GM03348 (cell line): Measurements from ENCODE around the gene BMP2K.

Experiments used
- DNase-seq: peaks from one replicate; pipeline ENCODE4 v3.0.0; 2012; ENCODE audit warnings: low spot score

The BMP2K gene

DNA sequence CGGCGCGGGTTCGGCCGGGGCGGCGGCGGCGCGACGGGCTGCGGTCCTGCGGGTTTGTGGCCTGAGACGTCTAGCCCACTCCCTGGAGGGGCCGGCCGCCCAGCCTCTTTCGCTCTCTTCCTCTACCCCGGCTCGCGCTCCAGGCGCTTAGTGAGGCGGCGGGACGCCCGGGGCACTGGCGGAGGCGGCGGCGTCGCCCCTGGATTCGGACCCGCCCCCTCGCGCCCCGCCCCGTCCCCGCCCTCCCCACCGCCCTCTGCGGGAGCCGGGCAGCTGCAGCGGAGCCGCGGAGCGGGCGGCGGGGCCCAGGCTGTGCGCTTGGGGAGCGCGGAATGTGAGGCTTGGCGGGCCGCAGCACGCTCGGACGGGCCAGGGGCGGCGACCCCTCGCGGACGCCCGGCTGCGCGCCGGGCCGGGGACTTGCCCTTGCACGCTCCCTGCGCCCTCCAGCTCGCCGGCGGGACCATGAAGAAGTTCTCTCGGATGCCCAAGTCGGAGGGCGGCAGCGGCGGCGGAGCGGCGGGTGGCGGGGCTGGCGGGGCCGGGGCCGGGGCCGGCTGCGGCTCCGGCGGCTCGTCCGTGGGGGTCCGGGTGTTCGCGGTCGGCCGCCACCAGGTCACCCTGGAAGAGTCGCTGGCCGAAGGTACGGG, at the start of gene BMP2K:
Gene BMP2K (plus strand): TSS at position 272 of the 650 bp plus-strand sequence. CDS start 194 bp downstream, at position 466.
- DNase-seq, result peak; percentile 96

DNA sequence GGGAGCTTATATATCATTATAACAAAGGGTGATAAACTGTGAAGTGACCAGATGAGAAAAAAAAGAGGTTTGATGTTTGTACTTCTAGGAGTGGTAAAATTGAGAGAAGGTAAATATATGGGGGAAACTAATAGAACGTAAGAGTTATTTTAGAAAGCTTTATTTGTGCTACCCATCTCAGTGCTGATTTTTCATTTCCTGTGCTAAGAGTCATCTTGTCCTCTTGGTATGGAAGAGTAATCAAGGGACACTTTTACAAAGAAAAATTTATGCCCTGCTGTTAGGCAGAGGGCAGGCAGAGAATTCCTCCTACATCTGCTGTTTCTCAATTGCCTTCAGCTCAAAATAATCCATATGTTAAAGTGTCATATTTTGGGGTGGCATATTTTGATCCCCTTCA, 49.6 kb upstream of the BMP2K start:
- no peak for DNase-seq

DNA sequence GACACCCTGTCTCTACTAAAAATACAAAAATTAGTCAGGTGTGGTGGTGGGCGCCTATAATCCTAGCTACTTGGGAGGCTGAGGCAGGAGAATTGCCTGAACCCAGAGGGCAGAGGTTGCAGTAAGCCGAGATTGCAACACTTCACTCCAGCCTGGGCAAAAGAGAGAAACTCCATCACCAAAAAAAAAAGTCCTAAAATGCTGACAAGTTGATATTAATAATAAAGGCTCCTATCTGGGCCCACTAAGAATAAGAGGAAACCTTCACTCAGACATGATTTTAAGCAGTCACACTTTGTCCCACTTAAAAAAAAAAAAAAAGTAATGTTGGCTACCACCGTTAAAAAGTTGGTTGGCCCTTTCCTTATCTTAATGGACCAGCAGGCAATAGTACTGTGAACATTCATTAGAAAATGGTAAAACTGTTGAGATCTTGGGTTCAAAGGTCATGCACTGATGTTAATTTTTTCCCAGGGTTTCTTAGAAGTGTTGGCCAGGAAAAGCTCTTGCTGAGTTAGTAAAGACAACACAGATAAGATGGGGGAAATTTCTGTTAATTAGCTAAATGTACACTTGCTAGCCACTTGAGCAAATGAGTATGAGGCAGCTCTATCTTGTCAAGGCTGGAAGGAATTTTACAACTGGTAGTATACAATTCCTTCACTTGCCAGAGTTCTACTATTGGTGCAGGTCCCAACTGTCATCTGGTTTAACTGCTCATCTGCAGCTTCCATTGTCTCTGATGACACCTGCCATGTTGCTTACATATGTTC, 43.6 kb upstream of the BMP2K start:
- DNase-seq, result no peak

DNA sequence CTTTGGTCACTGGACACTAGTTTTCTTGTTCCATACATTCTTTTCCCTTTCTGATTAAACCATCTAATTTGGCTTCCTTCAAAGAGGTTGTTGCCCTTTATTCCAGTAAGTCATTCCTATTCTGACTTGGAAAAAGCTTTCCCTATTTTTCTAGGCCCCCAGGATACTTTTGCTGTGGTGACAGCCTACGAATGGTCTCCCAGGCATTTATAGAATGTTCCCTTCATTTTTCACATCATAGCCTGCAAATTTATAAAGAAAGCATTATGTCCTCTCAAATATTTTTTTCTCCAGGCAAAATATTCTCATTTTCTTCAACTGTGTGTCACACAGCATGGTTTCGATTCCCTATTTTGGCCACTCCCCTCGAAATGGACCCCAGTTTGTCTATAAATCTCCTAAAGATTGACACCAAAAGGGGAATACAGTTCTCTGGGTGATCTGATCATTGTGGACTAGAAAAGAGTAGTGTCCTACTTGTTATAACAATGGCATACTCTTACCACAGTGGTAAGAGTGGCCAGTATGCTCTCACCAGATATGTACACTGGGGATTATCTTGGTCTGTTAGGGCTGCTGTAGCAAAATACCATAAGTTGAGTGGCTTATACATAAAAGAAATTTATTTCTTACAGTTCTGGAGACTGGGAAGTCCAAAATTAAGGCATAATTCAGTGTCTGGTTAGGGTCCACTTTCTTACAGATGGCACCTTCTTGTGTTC, 41.5 kb upstream of the BMP2K start:
- no peak for DNase-seq

GRCh38 chr4:78735697-78736096, 40.5 kb upstream of the BMP2K start:
- DNase-seq, result no peak

DNA sequence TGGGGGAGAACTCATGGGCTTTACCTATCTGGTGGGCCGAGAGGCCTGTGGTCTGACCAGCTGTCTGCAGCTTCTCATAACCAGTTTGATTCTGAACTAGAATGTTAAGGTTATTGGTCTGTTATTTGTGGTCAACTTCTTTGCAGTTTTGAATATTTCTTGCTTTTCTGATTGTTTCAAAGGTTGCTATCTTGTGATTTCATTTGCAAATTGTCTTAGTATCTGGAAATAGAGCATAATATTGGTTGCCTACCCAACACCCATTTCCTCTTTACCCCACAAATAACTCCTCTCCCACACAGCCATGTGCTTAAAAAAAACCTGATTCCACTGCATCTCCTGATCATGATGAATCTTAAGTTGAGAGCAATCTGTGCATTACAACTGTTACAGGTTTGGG, 39.1 kb upstream of the BMP2K start:
- DNase-seq, result no peak

- no peak for DNase-seq
Observed at GRCh38 chr4:78737973-78738372, 38.2 kb upstream of the BMP2K start.

- DNase-seq, result no peak
Observed at GRCh38 chr4:78742300-78742699, 33.9 kb upstream of the BMP2K start.

GRCh38 chr4:78747475-78747922, 28.7 kb upstream of the BMP2K start:
- DNase-seq, result peak; percentile 49

DNA sequence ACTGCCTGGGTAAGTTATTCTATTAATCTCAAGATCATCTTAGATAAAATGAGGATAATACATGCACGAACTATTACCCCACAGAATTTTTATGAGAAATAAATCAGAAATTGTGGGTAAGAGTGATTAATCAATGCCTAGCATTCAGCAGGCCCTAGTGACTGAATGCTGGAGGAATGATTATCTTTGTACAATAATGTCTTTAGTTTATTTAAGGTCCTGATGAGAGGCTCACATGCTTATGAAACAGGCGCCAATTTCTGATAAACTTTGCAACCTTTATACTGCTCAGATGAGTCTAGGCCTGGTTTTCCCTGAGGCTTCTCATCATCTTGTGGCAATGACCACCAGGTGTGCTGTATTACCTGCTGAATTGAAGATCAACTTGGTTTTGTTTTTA, 27.8 kb upstream of the BMP2K start:
- DNase-seq, result no peak

- DNase-seq, result no peak
Observed at GRCh38 chr4:78749258-78749971, 26.7 kb upstream of the BMP2K start.

GRCh38 chr4:78749972-78750727, 26.0 kb upstream of the BMP2K start:
- DNase-seq, result no peak

- no peak for DNase-seq
Observed at GRCh38 chr4:78753091-78753490, 23.1 kb upstream of the BMP2K start.

- DNase-seq, result no peak
Observed at GRCh38 chr4:78754872-78755271, 21.3 kb upstream of the BMP2K start.

DNA sequence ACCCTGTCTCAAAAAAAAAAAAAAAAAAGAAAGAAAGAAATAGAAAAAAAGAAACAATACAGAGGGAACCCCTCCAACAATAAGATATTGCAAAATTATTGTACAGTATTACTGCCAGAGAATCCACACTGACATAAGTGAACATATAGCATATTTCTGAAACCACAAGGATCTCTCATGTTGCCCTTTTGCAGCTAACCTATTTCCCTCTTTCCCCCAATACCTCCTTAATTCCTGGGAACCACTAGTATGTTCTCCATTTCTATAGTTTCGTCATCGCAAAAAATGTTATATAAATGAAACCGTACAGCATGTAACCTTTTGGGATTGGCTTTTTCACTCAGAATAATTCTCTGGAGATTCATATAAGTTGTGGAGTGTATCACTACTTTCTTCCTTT, 20.0 kb upstream of the BMP2K start:
- DNase-seq, result no peak

DNA sequence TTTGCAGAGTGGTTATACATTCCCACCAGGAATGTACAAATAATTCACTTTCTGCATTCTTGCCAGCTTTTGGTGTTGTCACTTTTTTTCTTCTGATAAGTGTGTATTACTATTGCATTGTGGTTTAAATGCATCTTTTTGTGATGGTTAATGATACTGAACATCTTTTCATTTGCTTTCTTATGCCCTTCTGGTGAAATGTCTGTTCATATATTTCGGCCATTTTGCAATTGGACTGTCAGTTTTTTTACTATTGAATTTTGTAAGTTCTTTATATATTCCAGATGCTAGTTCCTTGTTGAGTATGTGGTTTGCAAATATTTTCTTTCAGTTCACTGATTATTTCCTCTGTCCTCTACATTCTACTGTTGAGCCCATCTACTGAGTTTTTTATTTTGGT, 19.4 kb upstream of the BMP2K start:
- DNase-seq, result no peak

GRCh38 chr4:78757574-78757973, 18.6 kb upstream of the BMP2K start:
- DNase-seq, result no peak

GRCh38 chr4:78758085-78758484, 18.1 kb upstream of the BMP2K start:
- DNase-seq, result no peak

- DNase-seq, result no peak
Observed at GRCh38 chr4:78762529-78762928, 13.6 kb upstream of the BMP2K start.

DNA sequence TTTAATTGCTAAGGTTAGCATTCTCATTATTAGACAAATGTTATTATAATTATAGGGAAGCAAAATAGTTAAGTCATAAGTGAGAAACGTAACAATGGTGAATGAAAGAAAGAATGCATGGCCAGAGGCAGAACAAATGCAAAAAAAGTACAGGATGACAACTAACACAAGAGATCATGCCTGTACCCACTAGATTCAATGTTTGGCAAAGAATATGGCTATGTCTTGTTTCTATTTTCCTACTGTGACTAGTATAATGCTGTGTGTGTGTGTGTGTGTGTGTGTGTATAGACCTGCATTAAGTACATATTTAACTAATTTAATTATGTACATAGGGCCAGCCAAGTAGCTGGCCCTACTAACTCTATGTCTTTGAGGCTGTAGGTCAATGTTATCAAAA, 12.9 kb upstream of the BMP2K start:
- no peak for DNase-seq

GRCh38 chr4:78763763-78764387, 12.3 kb upstream of the BMP2K start:
- DNase-seq, result no peak
